Esophagus squamous epithelium (tissue), 5 donors: ENCODE data around the gene PGAP3. TPM values are rescaled to one million over a fixed set of nuclear protein-coding genes. Genes with fewer than 3 reads are reported as not detected.

Source experiments
- DNase-seq: peaks from one replicate; lab custom pipeline; 2025; lab: John Stamatoyannopoulos, UW
- H3K27ac ChIP-seq, 4 donors: fragments of 200-600 bp; sonication (generic); one replicate each; pipeline ENCODE4 v1.5.1; 2016 to 2019; ENCODE audit warnings: mild to moderate bottlenecking in 1 of 4
- H3K27me3 ChIP-seq, 4 donors: fragments of 200-600 bp; sonication (generic); 1 replicate in 3 of 4; 2 replicates in 1 of 4; pipeline versions ENCODE4 v1.5.1 to v1.6.0; 2017 to 2021; ENCODE audit warnings: antibody characterized with exemption in 1 of 4
- H3K36me3 ChIP-seq, 3 donors: fragments of 200-600 bp; sonication (generic); one replicate each; pipeline ENCODE4 v1.5.1; 2016 to 2019
- H3K4me1 ChIP-seq, 3 donors: fragments of 200-600 bp; sonication (generic); one replicate each; pipeline ENCODE4 v1.5.1; 2017 to 2019
- H3K4me3 ChIP-seq, 4 donors: fragments of 200-600 bp; sonication (generic); 1 replicate in 3 of 4; 2 replicates in 1 of 4; pipeline ENCODE4 v1.5.1; 2016 to 2019; ENCODE audit warnings: mild to moderate bottlenecking in 2 of 4, moderate library complexity in 1 of 4
- H3K9me3 ChIP-seq, 3 donors: fragments of 200-600 bp; sonication (generic); one replicate each; pipeline ENCODE4 v1.5.1; 2016 to 2019
- CTCF ChIP-seq, 6 experiments: fragments of 450-650 bp in 4 of 6; fragments of 200-600 bp in 2 of 6; sonication (generic) in 2 of 6; IDR thresholded peaks; one replicate each; pipeline ENCODE4 v1.5.1; 2016 to 2019; ENCODE audit warnings: antibody characterized with exemption in 6 of 6, mild to moderate bottlenecking in 4 of 6, moderate library complexity in 4 of 6
- POLR2A ChIP-seq, 4 donors: fragments of 450-650 bp; IDR thresholded peaks; one replicate each; pipeline ENCODE4 v1.6.1; 2017; ENCODE audit warnings: antibody characterized with exemption in 4 of 4, mild to moderate bottlenecking in 4 of 4, moderate library complexity in 3 of 4
- WGBS, 2 donors: methylation state at CpG; one replicate each; pipeline ENCODE4 v1.1.5; 2018; 5-methylcytosine and 5-hydroxymethylcytosine counted together
- intact Hi-C: fragments of 100-400 bp; cut with DNase I; formaldehyde crosslinking; loops from one replicate; pipeline ENCODE4 v1.15.0; 2022
- total RNA-seq, 4 donors: library from RNA; depleted of rRNA; stranded (reverse); fragments of >200 nt; gene quantifications; one replicate each; pipeline ENCODE4 v1.1.0, GENCODE V29; 2016
- donor health status: DM: yes; HTN: yes; CAD: no.

The PGAP3 gene
- total RNA-seq, 4 donors from 2014 or later: 10.7 to 34.2 (median 19.2) TPM

- no peak overlapping the region for H3K4me3 ChIP-seq
- H3K27me3 ChIP-seq: no peaks in the 10 kb centered on the region
- no peak overlapping the region for H3K27ac ChIP-seq
- TF ChIP-seq POLR2A (IDR thresholded peaks at IDR 0.05) (no peak), CTCF (IDR thresholded peaks at IDR 0.05) (no peak)
- H3K4me1 ChIP-seq: peaks cover 44 to 91% (median 56%) of the 10 kb centered on the region in 3 donors
- intact Hi-C loops: no loop called here
- DNase-seq: no peak
- peaks cover 0 to 17% (median 0%) of the 10 kb centered on the region in 3 donors for H3K36me3 ChIP-seq
- 87 to 93% methylated on average over 5 to 10 of the region's 11 CpGs for WGBS, 2 donors
- H3K9me3 ChIP-seq: no peaks in the 10 kb centered on the region
These were observed 48.0 kb downstream of the PGAP3 start for GRCh38 chr17:39639566-39640458.

- no peaks in the 10 kb centered on the region for H3K9me3 ChIP-seq
- no peak overlapping the region for H3K4me3 ChIP-seq
- H3K27me3 ChIP-seq: no peaks in the 10 kb centered on the region
- DNase-seq: no peak
- H3K4me1 ChIP-seq: peaks cover 43 to 91% (median 56%) of the 10 kb centered on the region in 3 donors
- TF ChIP-seq POLR2A (IDR thresholded peaks at IDR 0.05): no peak
- no peak for TF ChIP-seq CTCF (IDR thresholded peaks at IDR 0.05)
- 84 to 92% methylated on average over 2 of the region's 2 CpGs for WGBS, 2 donors
- peaks cover 0 to 17% (median 0%) of the 10 kb centered on the region in 3 donors for H3K36me3 ChIP-seq
- no peak overlapping the region for H3K27ac ChIP-seq
- intact Hi-C loops: no loop called here
These were observed 48.8 kb downstream of the PGAP3 start for GRCh38 chr17:39639043-39639442.

DNA sequence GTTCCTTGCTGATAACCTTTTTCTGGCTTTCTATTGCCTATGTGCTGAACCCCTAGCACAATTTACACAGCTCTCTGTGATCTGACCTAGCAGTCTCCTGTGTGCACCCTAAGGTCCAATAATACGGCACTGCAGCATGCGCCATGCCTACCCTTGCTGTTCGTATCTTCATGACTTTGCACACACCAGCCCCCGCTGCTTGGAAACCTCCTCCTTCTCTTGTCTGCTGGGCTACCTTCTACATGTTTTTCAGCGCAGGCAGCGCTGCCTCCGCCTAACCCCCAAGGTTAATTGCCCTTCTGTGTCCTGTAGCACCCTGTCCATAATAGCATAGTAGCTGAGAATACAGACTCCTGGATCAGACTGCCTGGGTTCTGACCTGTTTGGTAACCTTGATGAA lies 49.5 kb downstream of the PGAP3 start:
- 92% methylated on average over 7 of the region's 7 CpGs for WGBS, 2 donors
- Histone ChIP-seq H3K27ac (no peak overlapping the region), H3K9me3 (no peaks in the 10 kb centered on the region), H3K36me3 (peaks cover 0 to 17% (median 0%) of the 10 kb centered on the region in 3 donors), H3K4me1 (peaks cover 36 to 83% (median 53%) of the 10 kb centered on the region in 3 donors), H3K27me3 (no peaks in the 10 kb centered on the region), H3K4me3 (peak overlapping the region in 3 of 4 donors; percentile 78 to 93 (median 87))
- TF ChIP-seq POLR2A (IDR thresholded peaks at IDR 0.05) (no peak), CTCF (IDR thresholded peaks at IDR 0.05) (no peak)
- intact Hi-C loops: no loop called here
- no peak for DNase-seq

GRCh38 chr17:39636927-39637736 lies 50.7 kb downstream of the PGAP3 start, which contains the start of gene STARD3:
STARD3 (plus strand) TSS chr17:39637144; CDS start chr17:39653532, 16,388 bp downstream.
- DNase-seq: peak; percentile 33
- peaks cover 0 to 17% (median 0%) of the 10 kb centered on the region in 3 donors for H3K36me3 ChIP-seq
- intact Hi-C loops: no loop called here
- peak in 2 of 4 donors; percentile 58 to 68 for TF ChIP-seq POLR2A (IDR thresholded peaks at IDR 0.05)
- TF ChIP-seq CTCF (IDR thresholded peaks at IDR 0.05): peak in 2 of 6 experiments; percentile 20 to 38
- peak within 1 kb of the TSS; percentile 76 to 93 (median 82) for H3K4me3 ChIP-seq
- peaks cover 0 to 2% (median 0%) of the 10 kb centered on the region in 4 donors for H3K27me3 ChIP-seq
- H3K9me3 ChIP-seq: no peaks in the 10 kb centered on the region
- H3K4me1 ChIP-seq: peaks cover 32 to 79% (median 42%) of the 10 kb centered on the region in 3 donors
- peak within 1 kb of the TSS; percentile 88 to 96 (median 94) for H3K27ac ChIP-seq
- WGBS, 2 donors: 0 to 1% methylated on average over 8 to 26 of the region's 69 CpGs
